Tongue (tissue), 2 donors: ENCODE data around the gene CHST8. TPM values are rescaled to one million over a fixed set of nuclear protein-coding genes. Genes with fewer than 3 reads are reported as not detected.
A peak's percentile ranks its signal among the peaks of the same experiment; 100 is the strongest.

Experiments
- DNase-seq: peaks from one replicate; pipeline ENCODE4 v3.0.0-alpha.2; 2015
- total RNA-seq: library from RNA; depleted of rRNA; stranded (reverse); fragments of >200 nt; gene quantifications from one replicate; pipeline ENCODE4 v1.2.3, GENCODE V29; 2014

Gene CHST8
- total RNA-seq, 1 donor from 2014 or later, result 0.41 TPM

DNA sequence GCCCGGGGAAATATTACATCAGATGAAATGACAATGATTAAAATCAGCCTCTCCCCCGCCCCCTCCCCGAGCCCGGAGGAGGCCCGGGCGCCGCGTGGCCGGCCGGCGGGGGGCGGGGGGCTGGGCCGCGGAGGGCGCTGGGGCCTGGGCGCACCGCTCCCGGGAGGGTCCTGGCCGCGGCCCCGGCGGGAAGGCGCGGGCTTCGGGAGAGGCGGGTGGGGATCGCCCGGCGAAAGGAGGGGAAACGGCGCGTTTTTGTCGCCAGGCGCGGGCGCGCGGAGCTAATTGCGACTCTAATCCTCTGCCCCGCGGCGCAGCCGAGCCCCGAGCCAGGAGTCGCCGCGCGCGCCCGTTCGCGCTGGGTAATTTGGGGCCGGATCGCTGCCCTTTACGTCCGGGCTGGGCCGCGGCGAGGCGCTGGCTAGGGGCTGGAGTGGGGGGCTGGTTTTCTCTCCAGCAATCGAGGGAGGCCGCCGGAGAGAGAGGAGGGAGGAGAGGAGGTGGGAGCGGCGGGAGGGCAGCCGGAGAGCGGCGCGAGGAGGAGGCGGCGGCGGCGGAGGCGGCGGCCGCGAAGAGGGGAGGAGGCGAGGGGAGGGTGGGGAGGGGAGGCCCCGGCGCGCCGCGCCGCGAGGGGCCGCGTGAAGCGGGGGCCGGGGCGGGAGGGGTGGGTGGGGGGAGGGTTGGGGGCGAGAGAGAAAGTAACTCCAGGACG, 174.6 kb downstream of the CHST8 start, which contains the start of gene KCTD15:
KCTD15 (plus strand) TSS at position 707 of the 712 bp plus-strand sequence. CDS start 3,585 bp downstream, outside the sequence.
- DNase-seq, result peak; percentile 69

DNA sequence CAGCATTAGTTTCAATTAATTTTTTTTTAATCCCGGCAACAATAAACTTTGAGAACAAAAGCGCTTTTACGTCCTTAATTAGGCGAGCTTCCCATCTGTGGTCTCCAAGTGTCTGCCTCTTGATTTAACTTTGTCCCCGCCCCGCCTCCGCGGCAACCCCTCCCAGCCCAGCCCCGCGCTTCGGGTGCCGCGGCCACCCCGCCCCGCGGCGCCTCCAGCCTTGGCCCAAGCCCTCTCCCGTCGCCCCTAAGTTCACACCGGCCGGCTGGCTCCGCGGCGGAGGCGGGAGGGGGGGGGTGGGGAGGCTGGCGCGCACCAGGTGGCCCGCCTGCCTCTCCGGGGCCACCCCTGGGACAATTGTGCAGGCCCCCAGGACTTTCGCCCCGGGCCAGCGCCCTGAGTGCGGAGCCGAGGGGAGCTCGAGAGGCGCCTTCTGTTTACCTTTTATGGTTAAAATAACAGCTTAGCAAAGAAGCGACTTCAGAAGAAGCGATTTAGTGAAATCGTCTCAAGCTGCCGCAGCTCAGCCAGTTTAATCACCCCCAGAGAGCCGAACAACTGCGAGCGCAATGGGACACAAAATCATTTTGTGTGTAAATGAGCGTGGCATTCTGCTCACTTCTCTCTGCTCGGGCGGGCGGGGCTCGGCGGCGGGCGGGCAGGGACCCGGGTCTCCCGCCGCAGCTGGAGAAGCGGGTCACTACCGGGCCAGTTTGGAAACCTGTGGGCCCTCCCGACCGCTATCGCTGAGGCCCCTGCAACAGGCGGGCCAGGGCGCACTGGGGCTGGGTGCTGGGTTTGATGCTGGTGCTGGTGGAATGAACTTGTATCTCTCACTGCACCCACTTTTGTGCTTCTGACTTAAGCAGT, 176.3 kb downstream of the CHST8 start:
- DNase-seq, result peak; percentile 80

DNA sequence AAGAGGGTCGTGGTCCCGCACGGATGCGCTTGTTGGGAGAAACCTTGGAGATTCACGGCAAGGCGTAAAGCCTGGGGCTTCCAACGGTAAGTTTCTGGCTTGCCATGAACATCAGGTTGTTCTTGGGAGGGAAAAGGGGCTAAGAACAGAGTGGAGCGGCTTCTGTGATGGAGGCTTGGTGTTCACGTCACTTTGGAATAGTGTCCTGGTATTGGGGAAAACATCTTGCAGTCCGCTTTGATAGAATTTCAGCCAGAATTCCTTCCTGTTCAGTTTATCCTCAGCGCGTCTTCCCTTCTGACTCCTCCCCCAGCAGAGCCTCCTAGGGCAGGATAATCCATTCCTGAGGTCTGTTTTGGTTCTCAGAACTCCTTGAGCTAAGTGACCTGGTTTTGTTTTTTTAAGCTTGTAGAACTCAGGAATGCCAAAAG, 176.9 kb downstream of the CHST8 start:
- DNase-seq, result peak; percentile 60

DNA sequence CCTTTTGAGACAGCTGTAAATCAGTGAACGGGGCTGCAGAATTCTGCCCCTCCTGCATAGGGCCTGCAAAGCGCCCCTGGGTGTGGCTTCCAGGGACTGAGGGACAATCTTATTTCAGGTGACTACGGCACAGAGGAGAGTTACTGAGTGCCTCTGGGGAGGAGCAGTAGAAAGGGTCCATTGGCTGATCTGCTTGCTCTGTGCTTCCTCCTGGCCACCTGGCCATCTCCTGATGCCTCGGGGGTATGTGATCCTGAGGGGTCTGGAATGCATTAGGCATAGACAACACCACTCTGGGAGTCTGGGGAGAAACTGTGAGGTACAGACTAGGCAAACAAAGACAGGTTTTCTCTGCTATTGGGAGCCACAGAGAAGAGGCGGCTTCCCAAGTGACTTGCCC, 177.7 kb downstream of the CHST8 start:
- no peak for DNase-seq

DNA sequence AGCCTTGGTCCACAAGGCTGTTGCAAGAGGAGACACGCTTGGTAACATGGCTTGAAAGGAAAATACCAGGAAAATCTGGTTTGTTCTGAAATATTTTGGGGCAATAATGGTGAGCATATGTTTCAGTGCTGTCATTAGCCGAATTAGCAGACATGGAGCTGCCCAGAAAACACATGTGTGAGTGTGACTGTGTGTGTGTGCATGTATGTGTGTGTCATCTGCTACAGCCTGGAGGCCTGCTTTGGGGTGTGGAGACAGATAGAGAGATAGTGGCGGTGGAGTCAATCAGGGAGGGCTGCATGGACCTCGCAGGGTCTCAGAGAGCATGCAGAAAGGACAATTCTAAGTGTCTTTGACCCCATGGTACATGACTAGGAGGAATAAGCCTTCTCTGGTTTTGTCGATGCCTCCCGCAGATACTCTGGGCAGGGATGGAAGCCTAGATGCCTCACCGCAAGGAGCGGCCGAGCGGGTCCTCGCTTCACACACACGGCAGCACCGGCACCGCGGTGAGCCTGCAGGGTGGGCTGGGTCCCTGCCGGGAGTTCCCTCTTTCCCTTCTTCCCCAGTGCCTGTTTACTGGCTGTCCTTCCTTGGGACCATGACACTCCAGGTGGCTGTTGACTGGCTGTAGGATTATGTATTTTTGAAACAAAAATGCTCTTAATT, 178.4 kb downstream of the CHST8 start:
- DNase-seq, result no peak

DNA sequence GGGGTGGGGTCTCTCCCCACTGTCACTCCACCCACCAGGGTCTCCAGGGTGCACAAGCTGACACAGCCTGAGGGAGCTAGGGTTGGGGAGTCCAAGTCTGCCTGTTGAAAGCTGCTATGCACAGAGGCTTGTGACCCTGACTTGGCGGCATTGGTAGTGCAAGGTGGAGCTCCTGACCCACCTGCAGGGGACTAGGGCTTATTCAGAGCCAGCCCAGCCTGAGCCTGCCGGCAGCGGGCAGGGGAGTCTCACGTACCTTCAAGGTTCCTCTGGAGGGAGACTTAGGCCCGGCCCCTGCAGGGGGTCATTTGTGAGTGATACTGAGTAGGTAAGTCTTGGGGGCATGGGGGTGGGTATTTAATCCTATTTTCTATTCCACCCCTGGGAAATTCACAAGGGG, 179.7 kb downstream of the CHST8 start:
- DNase-seq, result no peak

DNA sequence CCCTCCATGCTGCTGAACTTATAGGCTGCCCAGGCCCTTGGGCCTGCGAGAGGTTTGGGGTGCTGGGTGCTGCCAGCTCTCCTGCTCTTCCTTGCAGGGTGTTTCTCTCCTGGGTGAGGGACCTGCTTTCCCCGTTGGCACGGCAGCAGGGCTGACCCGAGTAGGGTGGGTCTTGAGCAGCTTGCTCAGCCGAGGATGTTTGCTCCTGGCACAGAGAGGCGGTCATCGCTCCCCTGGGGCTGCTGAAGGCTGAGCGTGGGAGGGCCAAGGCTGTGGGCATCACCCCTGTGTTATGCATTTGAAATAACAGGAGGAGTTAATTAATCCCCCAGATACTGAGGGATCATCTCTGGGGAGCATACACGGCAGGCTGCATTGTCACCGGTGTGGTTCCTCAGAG, 180.2 kb downstream of the CHST8 start:
- no peak for DNase-seq

DNA sequence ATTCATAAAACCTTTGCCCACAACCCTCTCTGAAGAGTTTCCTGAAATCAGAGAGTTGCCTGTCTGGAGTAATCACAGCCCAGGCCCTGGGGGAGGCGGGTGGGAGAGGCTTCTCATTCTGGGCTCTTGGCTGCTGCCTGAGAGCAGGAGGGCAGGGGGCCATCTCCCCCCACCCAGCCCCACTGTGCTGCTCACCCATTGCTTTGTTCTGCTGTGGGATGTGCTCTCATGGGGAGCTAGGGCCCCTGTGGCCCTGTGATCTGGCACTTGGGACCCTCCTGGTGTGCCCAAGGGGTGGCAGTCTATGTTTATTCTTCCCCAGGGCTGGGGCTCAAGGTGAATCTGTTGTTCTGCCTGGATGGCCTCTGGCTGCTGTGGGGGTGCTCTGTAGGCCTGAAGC, 181.0 kb downstream of the CHST8 start:
- DNase-seq, result no peak

DNA sequence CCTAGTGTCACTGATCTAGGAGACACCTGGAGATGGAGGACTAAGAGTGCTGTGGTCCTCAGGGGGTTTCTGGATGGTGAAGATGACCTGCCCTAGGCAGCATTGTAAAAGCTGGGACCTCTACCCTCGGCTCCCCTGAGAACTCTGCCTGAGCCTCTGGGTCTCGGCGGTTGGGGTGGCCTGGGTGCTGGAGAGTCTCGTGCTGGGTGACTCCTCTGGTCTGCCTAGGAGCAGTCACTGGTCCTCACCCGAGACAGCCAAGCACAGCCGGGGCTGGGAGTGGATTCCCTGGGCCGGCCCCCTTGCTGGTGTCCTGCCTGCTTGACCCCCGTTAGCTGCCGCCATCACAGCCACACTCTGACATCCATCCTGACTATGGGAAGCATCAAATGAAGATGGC, 181.6 kb downstream of the CHST8 start:
- DNase-seq, result no peak

DNA sequence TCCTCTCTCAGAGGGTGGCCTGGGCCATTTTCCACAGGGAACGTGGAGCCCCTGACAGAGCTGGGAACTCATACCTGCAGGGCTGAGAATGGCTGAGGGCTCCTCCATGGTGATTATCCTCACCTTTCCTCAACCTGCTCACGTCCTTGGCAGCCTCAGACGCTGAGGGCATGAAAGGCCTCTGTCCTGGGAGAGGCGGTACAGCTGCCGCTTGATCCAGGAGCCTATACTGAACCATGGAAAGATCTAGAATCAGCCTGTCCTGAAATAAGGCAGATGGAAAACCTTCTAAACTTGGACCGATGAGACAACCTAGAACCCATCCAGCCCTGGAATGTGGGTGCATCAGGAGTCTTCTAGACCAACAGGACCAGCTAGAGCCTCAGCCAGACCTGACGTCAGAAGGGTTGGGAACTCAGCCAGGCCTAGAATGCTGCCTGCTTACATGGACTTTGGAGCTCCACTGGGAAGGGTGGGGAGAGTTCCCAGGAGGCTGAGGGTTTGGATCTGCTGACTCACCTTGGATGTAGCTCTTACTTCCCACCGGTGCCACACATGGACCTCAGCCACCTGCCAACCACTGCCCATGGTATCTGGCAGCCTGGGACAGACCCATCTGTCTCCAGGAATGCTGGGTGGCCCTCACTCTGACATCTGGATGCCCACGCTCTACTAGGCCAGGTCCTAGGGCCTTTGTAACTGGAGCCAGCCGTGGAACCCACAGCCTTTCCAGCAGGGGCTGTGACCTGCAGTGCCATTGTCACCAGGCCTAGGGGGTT, 182.5 kb downstream of the CHST8 start:
- DNase-seq, result no peak

DNA sequence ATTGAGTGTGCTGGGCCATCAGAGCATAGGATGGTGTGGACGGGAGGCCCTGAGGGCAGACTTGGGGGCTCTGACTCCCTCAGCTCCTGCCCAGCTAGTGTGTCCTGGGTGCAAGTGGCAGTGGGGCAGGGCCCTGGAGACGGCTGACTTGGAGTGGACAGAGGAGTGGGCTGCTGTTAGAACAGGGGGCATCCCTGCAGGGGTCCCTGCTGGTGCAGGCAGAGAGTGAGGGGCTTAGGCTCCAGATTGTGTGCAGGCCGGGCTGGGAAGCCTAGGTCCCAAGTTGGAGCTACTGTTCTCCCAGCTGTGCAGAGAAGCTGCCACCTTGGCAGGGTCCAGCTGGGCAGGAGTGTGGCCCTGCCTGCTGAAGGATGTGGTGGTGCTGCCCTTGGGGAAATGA, 183.6 kb downstream of the CHST8 start:
- DNase-seq, result no peak

DNA sequence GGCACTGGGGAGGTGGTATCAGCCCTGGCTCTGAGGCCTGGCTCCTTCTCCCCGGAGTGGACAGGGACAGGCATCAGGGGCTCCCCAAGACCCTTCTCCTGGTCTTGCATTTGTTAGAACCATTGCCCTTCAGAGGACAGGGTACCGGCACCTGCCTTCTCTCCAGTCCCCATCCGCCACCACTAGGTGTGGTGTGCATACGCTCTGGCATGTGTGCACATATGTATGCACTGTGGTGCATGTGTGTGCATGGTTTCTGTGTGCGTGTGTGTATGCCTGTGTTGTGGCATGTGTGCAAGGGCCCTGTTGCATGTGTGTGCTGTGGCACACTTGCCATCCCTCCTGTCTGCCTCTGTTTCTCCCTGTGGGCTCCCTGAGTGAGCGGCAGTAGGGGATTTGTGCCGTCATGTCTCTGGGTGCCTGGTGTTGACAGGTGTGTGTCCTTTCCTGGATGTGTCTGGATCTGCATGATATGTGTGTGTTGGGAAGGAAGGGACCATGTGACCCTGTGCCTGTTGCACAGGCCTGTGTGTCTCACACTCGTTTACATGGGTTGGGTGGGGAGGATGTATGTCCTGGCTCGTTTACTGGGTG, 184.2 kb downstream of the CHST8 start:
- no peak for DNase-seq

DNA sequence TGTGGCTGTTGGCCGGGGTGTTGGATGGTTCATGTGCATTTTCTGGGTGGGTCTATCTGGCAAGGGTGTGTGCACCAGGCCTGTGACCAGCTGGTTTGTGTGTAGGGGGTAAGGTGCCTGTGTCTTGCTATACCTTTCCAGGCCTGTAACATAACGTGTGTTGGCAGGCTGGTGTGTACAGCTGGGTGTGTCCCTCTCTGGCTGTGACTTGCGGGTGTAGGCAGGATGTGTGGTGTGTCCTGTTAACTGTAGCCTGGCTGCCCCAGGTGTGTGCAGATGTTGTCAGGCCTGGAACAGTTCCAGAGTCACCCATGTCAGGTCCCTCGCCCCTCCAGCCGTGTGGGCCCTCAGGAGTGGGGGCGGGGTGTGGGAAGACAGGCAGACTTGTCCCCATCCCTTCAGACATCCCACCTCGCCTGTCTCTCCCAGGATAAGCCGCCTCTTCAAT, 184.7 kb downstream of the CHST8 start:
- peak; percentile 28 for DNase-seq

DNA sequence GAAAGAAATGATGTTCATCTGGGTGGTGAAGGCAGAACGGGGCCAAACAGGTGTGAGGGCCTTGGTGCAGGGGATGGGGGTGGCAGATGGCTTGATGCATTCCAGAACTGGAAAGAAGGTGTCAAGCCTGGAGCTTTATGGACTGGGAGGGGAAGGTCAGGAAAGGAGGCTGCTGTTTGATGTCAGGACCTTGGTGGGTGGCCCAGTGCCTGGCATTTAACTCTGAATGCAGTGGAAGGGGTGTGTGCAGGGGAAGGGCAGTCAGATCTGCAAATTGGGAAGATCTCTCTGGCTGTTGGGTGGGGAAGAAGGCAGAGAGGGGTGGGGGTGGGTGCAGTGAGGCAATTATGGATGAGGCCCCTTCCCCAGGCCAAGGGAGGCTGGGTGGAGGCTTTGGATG, 186.6 kb downstream of the CHST8 start:
- DNase-seq, result no peak

DNA sequence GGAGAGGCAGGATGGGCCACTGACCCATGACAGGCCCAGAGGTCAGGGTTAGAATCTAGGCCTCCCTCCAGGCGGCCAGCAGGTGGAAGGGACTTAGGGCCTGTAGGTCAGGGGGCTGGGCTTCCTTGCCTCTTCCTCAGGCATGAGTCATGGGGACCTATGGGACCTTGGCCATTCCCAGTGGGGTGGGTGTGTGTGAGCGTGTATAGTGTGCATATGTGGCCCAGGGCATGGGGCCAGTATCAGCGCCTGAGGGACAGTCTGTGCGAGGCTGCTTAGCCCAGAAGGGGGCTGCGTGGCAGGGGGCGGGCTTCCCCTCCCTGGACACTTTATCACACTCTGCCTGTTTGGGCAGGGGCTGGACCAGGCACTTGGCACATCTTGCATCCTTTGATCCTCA, 188.2 kb downstream of the CHST8 start:
- DNase-seq, result no peak

DNA sequence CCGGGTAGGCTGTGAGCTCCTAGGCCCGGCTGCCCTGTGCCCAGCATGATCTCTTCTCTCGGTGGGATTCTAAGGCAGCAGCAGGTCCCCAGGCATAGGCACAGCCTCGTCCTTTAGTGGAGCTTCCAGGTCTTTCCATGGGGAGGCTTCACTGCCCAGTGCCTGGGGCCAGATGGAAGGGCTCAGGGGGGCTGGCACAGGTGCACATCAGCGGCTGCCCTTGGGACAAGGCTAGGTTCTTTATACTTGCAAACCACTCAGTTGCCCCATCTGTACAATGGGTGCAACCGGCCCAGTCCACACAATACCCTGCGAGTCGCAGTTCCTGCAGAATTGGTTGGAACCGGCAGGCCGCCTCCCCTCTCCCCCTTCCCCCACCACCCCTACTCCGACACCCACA, 189.1 kb downstream of the CHST8 start:
- DNase-seq, result no peak

DNA sequence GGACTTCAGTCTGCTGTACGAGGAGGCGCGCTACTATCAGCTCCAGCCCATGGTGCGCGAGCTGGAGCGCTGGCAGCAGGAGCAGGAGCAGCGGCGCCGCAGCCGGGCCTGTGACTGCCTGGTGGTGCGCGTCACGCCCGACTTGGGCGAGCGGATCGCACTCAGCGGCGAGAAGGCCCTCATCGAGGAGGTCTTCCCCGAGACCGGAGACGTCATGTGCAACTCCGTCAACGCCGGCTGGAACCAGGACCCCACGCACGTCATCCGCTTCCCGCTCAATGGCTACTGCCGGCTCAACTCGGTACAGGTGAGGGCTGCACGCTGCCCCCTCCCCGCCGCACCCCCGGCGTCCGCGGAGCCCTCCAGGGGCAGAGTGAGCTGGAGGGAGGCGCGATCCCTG, 189.5 kb downstream of the CHST8 start:
- no peak for DNase-seq

DNA sequence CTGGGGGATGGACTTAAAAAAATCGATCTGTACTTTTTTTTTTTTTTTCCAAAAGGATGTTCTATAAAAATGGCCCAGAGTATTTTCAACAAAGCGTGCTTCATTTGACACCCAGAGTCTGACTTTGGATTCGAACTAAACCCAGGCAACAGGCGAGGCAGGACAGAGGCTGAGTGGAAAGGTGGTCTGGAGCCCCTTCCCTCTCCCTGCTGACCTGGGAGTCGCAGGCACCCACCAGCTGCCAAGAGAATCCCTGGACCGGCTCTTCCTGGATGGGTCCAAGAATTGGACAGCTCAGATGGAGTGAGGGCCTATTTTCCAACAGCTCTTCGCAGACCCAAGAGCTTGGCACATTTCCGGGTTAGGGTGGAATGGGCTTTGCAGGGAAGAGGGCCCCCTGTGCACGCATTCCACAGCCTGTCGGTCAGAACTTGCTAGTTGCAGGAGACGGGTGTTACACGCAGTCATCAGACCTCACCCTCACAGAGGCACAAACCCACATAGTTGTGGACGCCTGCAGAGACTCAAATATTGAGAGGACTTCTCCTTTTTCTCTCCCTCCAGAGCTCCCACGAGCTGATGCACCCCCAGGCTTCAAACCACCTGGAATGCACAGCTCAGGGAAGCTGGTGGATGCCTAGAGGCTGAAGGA, 190.1 kb downstream of the CHST8 start:
- no peak for DNase-seq

DNA sequence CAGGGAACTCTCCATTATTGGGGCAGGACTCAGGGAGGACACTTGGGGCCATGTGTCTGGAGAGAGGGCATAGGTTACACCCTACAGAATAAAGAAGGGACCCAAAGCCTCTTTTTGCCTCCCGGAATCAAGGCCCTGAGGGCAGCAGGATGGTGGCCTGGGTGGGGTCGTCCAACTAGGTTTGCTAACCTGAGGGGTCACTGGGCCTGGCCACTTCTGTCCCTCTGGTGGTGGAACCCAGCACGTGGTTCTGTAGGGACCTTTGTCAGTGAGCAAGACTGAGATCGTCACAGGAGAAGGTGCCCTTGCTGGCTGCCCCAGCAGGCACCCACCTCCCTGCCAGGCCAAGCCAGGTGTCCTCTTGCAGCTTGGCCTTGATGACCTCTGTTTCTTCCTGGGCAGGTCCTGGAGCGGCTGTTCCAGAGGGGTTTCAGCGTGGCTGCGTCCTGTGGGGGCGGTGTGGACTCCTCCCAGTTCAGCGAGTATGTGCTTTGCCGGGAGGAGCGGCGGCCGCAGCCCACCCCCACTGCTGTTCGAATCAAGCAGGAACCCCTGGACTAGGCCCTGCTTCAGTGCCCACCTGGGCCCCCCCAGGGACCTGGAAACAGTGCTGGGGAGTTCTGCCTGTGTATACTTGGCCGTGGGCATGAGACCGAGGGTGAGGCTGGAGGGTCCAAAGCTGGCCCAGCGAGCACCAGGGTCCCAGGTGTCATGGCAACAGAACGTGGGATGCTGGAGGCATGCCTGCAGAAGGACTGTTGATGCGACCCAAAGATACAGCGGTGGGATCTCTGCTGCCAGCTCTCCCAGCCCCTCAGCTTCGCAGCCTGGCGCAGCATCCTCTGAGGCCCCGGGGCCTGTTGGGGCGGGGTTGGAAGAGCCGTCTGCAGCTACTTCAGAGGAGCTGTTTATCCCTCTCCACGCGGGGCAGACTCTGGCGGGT, 190.9 kb downstream of the CHST8 start:
- DNase-seq, result no peak
